Testis (tissue), 2 donors: ENCODE results near the gene PPP4R3B.

Experiments used
- CTCF ChIP-seq, 3 experiments: fragments of 450-650 bp in 2 of 3; fragments of 200-600 bp in 1 of 3; sonication (generic) in 1 of 3; IDR thresholded peaks; one replicate each; pipeline ENCODE4 v1.5.1; 2016 to 2019; ENCODE audit warnings: antibody characterized with exemption in 3 of 3, mild to moderate bottlenecking in 2 of 3, moderate library complexity in 1 of 3
- POLR2A ChIP-seq: fragments of 450-650 bp; IDR thresholded peaks from one replicate; pipeline ENCODE4 v1.6.1; 2017; ENCODE audit warnings: antibody characterized with exemption, mild to moderate bottlenecking, moderate library complexity

- TF ChIP-seq CTCF (IDR thresholded peaks at IDR 0.05), result no peak
- TF ChIP-seq POLR2A, result no peak
These were observed 11.5 kb upstream of the PPP4R3B start for GRCh38 chr2:55628931-55629330.
